ENCODE measurements around the gene GNAT3.

Gene GNAT3

DNA sequence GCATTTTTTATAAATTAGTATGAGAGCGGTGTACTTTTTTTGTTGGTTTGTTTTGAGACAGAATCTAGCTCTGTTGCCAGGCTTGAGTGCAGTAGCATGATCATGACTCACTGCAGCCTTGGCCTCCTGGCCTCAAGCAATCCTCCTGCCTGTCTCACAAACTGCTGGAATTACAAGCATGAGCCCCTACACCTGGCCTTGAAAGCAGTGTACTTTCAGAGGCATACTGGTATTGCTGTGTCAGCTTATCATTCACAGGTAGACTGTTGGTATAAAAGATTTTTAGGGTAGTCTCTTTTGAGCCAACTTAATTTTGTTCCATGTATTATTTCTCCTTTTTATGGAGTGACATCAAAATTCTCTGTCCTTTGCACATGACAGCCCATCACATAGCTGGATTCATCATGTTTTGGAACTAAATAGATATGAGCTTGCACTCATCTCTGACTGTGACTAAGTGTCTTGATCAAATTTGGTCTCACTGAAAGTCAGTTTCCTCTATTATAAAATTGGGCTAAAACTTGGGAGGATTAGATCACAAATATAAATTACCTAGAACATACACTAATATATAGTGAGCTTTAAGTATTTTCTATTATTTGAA is 12.4 kb downstream of the GNAT3 start:
- no peak for DNase-seq

DNA sequence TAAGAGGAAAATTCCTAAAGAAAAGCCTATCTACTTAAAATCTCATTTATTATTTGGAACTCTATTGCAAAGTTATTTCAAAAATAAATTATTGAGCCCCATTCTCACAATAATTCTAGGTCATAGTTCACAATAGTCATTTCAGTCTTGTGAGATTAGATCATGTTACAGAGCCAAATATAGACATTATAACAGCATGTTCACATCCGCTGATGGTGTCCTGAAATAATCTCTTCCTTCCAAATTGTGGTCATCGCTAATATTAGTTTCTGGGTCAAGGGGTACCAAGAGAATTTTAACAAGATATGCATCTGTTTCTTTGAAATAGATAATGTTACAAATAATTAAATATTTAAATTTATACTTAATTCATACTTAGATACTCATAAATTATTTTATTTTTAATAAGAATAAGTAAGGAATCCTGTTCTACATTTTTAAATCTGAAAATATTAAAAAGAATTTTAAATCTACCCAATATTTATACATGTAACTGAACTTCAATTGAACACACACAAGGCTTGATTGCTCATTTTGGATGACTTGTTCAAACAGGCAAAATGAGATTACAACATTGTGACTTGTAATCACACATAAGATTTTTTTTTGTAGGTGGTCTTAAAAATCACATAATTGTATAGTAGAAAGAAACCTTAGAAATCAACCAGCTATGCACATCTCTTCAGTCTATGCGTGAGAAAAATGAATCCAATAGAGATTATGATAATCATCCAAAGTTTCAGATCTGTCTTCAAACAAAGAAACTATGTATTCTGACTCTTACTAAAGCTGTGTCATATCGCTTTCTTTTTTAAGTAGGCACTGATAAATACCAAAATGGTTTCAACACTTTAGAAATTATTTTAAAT is 13.1 kb downstream of the GNAT3 start:
- no peak for DNase-seq

DNA sequence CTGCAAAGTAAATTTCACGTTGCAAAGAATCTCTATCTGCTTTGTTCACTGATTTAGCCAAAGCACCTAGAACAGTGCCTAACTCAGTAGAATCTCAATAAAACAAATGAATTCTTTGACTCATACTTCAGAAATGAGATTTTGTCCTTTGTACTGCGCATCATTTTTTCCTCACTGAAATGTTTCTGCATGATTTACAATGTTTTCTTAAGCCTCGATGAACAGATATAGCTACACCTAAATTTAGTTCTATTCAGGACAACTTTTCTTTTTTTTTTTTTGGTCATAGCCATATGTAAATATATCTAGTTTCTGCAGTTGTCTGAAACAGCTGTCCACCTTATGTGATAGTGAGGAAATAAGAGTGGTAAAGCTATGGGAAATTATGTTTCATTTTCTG is 15.3 kb downstream of the GNAT3 start:
- DNase-seq: no peak

DNA sequence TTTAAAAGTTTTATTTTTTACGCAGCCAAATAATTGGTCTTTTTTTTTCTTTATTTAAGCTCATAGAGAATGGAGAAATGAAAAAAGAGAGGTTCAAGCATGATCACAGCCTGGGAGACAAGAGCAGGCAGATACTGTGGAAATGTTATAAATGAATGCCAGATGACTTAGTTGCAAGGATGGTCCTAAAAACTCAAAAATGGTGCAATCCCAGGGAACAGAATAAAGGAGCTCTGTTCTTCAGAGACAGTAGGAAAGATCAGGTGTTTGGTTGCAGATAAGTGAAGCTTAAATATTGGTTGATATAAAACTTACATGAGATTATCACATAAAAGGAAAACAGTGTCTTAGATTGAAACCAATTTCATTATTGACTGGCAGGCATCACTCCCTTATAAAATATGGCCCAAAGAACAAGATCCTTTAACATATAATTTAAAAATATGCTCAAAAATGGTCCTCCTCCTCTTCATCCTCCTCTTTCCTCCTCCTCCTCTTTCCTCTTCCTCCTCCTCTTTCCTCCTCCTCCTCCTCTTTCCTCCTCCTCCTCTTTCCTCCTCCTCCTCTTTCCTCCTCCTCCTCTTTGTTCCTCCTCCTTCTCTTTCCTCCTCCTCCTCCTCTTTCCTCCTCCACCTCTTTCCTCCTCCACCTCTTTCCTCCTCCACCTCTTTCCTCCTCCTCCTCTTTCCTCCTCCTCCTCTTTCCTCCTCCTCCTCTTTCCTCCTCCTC is 18.6 kb downstream of the GNAT3 start:
- no peak for DNase-seq

DNA sequence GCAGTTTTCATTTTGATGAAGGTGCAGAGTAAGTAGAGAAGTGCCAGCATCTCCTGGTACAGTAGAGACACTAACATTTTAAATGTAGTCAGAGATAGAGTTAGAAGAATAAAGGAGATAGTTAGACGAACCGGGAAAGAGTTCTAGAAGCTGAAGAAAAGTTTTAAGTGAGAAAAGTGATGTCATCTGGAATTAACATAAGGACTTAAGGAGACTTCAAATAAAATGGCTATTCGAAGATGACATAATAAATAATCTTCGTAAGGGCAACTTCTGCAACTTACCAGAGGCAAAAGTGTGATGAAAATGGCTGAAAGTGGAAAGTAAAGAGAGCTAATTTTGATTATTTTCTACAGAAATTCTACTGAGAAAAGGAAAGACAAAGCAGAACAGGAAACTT is 20.4 kb downstream of the GNAT3 start:
- no peak for DNase-seq

DNA sequence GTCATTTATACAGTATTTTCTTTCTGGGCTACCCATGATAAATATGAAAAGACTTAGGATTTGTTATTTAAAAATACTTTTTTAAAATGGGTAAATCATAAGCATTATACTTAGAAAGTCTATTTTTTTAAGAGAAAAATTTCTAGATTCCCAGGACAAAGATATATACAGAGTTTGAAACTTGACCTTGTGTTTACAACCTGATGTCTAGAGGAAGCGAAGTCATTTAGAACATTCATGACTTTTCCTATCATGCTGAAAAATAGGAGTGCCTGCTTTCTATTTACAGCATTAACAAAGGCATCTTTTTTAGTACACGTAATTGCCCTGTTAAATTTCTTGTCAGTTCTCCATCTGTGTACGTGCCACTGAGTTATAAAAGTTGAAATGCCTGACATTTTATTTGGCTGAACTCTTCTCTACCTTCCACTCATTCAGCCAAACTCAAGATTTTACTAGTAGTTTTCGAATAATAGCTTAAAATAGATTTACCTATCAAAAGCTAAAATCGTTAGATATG is 23.0 kb downstream of the GNAT3 start:
- no peak for DNase-seq

DNA sequence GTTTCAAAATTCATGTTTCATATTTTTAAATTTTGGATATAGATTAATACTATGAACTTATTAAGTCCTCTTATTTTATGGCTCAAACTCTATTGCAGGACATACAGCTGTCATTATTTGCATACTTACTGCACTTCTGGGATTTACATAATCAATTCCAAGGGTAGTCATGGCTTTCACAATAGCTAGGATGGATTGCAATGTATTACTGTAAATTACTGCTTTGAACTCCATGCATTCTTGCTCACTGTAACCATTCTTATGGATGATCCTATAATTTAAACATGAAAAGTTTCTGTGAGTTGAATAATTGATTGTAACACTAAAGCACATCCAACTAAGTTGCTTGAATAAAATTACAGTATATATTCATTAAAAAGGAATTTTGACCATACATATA is 23.5 kb downstream of the GNAT3 start:
- DNase-seq: no peak

DNA sequence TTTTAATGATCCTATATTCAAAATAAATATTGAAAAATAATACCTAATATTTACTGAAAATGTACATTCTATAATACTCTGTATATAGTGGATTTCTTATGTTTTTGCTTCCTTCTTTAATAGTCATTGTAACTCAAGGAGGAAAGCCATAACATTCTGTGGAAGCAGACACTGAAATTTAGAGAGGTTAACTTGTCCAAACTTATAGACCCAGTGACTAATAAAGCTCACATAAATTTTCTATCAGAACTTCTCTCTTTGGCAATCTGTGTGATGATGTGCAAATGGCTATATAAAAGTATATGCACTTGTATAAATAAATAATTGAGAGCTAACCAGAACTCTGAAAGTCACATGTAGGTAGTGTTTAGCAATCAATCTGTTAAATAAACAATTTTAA is 26.1 kb downstream of the GNAT3 start:
- no peak for DNase-seq

DNA sequence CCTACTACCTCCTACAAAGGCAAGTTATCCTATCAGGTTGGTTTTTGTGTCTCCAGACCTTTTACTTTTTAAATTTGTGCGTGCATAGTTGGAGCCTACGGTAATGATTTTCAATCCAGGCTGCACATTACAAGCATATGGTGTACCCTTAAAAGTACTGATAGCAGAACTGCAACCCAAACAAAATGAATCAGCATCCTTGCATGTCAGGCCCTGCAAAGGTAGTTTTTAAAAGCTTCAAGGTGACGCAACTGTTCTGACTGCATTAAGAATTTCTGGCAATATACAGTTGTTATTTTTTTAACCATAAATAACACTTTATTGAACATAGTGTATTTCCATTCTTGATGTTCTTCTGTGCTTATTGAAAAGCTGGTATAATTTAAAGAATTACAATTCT is 28.9 kb downstream of the GNAT3 start:
- no peak for DNase-seq

DNA sequence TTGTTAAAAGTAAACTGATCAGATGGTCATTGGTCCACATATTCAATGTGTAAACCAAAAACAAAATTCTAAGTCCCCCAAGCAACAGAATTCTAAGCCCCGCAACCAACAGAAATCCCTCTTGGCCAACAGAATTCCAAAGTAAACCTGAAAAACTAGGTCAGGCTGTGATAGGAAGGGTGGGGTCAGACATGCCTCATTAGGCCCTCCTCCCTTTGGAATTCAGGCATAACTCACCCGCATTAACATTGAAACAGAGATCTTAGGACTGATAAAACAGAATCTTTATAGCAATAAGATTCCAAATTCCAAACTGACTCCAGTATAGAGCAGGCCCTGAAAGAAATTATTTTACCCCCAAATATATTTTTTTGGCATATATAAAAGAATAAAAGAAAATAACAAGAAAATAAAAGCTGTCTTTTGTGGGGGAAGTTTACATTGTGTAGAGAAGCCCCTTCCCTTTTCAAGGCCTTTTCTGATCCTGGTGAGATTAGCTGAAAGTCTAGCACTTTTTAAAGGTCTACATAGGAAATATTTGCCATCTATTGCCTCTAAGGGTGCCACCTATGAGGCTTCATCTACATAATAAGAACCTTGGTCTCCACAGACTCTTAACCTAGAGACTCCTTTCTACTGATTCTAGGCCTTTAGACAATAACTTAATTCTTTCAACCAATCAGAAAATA is 30.5 kb downstream of the GNAT3 start:
- no peak for DNase-seq

DNA sequence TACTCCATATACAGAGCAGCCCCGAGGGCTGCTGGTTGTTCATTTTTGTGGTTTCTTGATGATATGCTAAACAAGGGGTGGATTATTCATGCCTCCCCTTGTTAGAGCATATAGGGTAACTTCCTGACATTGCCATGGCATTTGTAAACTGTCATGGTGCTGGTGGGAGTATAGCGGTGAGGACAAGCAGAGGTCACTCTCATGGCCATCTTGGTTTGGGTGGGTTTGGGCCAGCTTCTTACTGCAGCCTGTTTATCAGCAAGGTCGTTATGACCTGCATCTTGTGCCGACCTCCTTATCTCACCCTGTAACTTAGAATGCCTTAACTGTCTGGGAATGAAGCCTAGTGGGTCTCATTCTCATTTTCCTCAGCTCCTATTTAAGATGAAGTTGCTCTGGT is 31.3 kb downstream of the GNAT3 start:
- no peak for DNase-seq

DNA sequence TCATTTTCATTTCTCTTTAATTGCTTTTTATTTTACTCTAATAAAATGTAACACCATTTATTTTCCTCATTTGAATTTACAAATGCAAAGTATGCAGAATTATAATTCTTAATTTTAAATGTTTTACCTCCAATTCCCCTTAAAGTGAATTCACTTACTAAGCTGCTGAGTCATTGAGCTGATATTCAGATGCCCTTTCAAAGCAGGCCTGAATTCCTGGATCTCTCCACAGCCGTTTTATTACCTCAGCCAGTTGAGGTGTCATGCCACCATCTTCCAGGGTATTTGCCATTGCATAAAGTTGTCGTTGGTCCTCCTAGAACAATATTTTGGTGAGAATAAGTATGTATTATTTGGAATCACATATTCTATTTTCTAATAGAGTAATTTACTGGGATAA is 33.2 kb downstream of the GNAT3 start:
- DNase-seq: no peak

DNA sequence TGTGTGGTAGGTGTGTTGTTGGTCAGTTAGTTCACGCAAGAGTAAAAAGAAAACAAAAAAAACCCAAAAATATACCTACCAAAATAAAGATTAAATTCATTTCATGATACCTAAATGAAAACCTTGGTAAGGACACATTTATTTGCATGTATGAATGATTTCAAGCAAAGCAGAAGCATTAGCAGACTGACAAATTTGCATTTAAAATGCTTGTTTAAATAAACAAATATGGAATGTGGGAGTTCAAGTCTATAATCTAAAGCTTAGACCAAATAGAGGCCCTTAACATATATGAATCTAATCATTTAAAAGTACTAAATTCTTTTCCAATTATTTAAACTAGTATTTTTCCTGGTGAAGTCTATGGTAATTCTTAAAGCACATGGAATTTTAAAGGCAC is 35.8 kb downstream of the GNAT3 start:
- no peak for DNase-seq

DNA sequence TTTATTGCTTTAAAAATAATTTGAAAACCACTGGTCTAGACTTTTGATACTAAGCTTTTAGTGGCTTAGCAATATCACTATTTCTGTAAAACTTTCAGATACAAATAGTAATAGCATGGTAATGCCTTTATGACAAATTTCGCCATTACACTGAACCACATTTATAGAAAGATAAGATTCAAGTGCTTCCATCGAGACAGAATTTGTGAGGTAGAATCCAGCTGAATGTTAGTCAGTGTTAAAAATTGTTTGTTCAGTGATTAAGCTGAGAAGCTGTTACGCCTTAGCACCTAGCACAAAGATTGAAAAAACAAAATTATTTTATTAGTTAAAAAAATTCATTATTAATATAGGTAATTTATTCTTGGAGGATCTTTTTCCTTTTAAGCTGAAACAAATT is 36.5 kb downstream of the GNAT3 start:
- no peak for DNase-seq

DNA sequence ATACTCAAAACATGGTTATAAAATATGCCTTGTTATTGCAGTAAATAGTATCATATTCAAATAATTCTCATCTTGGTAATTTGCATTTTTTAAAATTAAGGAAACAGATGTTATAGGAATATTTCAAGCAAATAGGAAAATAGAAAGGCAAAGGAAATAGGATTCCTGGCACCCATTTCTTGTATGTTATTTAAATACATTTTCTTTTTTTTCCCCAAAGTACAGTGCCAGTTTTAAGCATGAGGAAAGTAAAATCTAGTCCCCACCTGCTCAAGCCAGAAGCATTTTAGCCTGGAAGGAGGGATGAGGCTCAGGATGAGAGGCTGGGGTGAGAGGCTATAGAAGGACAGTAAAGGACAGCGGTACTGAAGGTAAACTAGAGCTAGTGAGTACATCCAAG is 38.1 kb downstream of the GNAT3 start:
- DNase-seq: no peak

DNA sequence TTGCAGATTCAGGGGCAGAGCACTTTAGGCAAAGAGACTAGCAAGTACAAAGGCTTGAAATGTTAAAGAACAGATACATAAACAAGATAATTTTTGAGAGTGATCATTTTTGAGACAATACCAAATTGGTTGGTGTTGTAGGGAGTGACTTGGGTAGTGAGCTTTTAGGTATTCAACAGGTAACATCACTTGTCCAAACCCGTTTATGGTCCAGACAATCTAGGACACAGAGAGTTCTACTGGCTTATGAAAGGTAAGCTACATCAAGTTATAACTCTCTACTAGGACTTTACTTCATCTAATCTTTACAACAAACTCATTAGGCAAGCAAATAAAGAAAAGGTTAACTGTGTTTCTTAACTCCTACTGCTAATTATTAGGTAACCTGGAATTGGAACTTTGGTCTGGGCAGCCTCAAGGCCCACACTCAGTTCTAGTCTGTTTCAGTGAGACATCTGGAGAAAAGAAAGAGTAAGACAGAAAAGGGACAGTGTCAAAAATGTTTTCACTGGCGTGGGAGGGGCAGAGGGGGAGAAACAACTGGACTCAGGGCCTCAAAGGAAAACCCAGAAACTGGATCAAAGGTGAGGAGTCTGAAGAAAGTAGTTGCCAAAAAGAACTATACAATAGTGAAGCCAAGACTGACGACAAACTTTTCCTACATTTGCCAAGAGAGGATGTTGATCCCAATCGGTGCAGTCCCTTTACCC is 39.2 kb downstream of the GNAT3 start:
- no peak for DNase-seq

DNA sequence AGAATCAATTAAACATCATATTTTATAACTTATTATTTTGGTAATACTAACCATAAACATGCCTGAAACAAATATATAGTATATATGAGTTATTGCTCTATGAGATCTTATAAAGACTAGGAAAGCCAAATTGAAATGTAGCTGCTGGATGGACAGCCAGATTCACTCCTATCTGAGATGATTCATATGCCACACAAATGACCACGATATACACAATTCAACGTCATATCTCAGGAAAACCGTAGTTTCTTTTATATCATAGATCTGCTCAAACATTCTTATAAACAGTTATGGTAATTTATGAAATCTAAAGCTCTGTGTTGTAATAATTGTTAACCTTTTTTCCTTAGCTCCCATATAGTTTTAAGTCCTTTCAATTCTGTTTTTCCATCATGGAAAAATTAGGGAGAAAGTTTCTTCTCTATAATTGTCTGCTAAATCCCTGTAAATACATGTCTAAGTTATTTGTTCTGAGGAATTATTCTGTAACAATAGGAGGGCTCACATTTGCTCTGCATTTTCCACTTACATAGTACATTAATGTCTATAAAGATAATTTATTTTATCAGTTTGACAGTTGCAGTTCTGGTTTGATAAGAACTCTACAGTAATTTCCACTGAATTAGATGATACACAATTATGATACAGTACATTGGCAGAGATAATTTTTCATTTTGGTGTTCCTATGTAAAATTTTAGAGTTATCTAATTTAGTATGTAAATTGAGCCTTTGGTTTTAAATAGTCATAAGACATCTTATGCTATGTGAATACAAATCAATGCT is 42.7 kb downstream of the GNAT3 start:
- no peak for DNase-seq

DNA sequence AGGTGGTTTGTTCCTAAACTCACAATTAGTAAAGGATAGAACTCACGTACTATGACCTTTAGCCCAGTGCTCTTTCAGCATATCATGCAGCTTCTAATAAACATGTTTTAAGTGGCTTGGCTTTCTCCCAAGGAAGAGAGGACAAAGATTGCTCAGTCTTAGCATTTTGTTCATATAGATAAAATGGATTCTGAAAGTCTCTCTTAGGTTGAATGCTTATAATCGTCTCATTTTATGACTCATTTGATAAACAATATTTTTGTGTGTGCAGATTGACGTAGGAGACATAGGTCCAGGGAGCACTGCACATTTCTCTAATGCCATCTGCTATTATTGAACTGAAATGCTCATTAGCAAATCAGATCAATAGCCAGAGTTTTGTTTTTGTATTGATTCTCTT is 44.8 kb downstream of the GNAT3 start:
- no peak for DNase-seq

DNA sequence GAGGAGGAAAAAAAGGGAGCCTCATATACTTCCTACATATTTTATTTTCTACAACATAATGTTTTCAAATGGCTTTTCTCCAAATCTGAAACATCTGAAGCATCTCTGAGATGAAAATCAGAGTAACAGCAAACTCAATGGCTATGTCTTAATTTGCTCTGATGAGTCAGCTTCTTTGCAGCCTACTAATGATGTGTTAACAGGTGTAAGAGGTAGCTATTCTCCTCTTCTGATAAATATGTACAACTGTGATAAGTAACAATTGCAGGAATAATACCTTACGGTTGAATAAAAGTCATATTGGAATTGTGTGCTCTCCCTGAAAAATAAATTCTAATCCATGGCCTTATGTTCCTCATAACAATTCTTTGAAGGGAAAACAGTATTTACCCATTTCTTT is 45.2 kb downstream of the GNAT3 start:
- no peak for DNase-seq

DNA sequence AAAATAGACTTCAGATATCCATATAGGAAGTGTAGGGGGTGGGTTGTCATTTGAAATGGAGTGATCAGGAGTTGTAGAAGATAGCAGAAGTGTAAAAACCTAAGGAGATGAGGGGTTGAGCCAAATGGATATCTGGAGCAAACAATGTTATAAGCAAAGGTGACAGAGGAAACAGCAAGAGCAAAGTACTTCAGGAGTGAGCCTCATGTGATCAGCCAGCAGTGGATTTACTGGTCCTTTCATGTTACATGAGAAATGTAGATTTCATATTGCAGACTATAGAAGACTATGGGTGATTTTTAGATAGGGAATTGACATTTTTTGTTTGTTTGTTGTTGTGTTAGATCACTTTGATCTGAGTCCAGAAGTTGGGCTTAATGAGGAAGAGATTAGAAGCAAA is 47.7 kb downstream of the GNAT3 start:
- DNase-seq: no peak

DNA sequence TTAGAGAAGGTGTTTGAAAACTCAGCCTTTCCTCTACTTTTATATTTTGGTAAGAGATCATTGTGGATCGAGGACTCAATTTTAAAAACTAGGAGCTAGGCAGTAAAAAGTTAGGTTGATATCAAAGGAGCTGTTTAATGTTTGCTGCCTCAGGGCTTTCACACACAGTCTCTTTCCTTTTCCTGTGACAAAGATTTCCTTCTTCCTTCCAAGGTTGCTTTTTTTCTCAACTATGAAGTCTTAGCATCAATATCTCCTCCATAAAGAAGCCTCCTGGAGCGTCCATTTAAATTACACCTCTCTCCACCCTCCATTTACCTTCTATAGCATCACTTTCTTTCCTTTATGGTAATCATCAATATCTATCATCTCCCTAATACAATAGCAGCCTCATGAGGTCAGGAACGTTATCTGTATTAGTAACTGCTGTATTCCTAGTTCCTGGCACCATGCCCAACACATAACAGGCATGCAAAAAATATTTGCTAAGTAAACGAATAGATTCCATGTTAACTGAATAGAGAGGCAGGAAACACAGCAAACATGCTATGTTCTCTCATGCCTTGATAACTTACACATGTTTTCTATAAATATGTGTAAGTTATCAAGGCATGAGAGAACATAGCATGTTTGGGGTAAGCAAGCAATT is 48.5 kb downstream of the GNAT3 start:
- DNase-seq: no peak

All from cortex of kidney (tissue), 1 donor.